H1 (cell line): ENCODE data around the gene TMEM163. TPM values are rescaled to one million over a fixed set of nuclear protein-coding genes. Genes with fewer than 3 reads are reported as not detected.

ENCODE experiments used
- CTCF ChIA-PET: fragments of 300-600 bp; sonication (Branson Sonifier 250); formaldehyde crosslinking; loops from one replicate; lab custom pipeline; 2021; ENCODE audit not compliant: partially characterized antibody; lab: Charles Lee
- POLR2A ChIA-PET: fragments of 300-600 bp; sonication (Branson Sonifier 250); formaldehyde crosslinking; loops from one replicate; lab custom pipeline; 2021; ENCODE audit warnings: inconsistent platforms; ENCODE audit not compliant: partially characterized antibody; lab: Charles Lee
- DNase-seq, 2 experiments: peaks; one replicate each; pipeline versions ENCODE4 v3.0.0 to v3.0.0-alpha.2; 2010 to 2022; ENCODE audit warnings: low spot score in 2 of 2, low read depth in 1 of 2, mixed read lengths in 1 of 2
- FAIRE-seq: peaks from 2 replicates; lab custom pipeline; 2011; peaks lifted over from hg19 to GRCh38; lab: Jason Lieb, UNC
- H2AFZ ChIP-seq: 2 replicates; pipeline ENCODE4 v1.8.1; 2012; ENCODE audit warnings: low read length, inconsistent platforms
- H2AK5ac ChIP-seq: 2 replicates; pipeline ENCODE4 v1.6.1; 2013; ENCODE audit warnings: low read depth, low read length
- H2BK120ac ChIP-seq: replicated peaks from 2 replicates; pipeline ENCODE3; 2013; ENCODE audit warnings: low read depth, low read length, inconsistent platforms
- H2BK12ac ChIP-seq: 2 replicates; pipeline ENCODE4 v1.6.1; 2013; ENCODE audit warnings: low read depth, low read length
- H2BK15ac ChIP-seq: 2 replicates; pipeline ENCODE4 v1.6.1; 2013; ENCODE audit warnings: low read length
- H2BK20ac ChIP-seq: 2 replicates; pipeline ENCODE4 v1.6.1; 2013; ENCODE audit warnings: low read length
- H2BK5ac ChIP-seq: 2 replicates; pipeline ENCODE4 v1.6.1; 2013; ENCODE audit warnings: low read depth, low read length
- H3K14ac ChIP-seq: 2 replicates; pipeline ENCODE4 v1.6.1; 2013; ENCODE audit warnings: inconsistent platforms; ENCODE audit not compliant: insufficient read length
- H3K18ac ChIP-seq: 2 replicates; pipeline ENCODE4 v1.6.1; 2013; ENCODE audit warnings: low read length; ENCODE audit errors: extremely low read depth
- H3K23ac ChIP-seq: 2 replicates; pipeline ENCODE4 v1.6.1; 2013; ENCODE audit warnings: inconsistent platforms; ENCODE audit not compliant: insufficient read length
- H3K23me2 ChIP-seq: 2 replicates; pipeline ENCODE4 v1.6.1; 2013; ENCODE audit warnings: low read depth, low read length
- H3K27ac ChIP-seq: 2 replicates; pipeline ENCODE4 v1.6.1; 2011; ENCODE audit warnings: low read depth, low read length, inconsistent platforms
- H3K27me3 ChIP-seq, 4 experiments: replicated peaks in 1 of 4; 1 replicate in 1 of 4; 2 replicates in 3 of 4; pipeline versions ENCODE4 v1.6.1 to v1.8.1; 2011 to 2013; ENCODE audit warnings: low read length in 3 of 4, mild to moderate bottlenecking in 3 of 4, inconsistent platforms in 2 of 4, mixed read lengths in 2 of 4, moderate library complexity in 1 of 4; ENCODE audit not compliant: control insufficient read depth in 3 of 4, insufficient read depth in 3 of 4; ENCODE audit errors: extremely low read depth in 1 of 4
- H3K36me3 ChIP-seq, 4 experiments: 2 replicates each; pipeline versions ENCODE4 v1.6.1 to v1.8.1; 2011 to 2013; ENCODE audit warnings: mild to moderate bottlenecking in 4 of 4, low read length in 3 of 4, moderate library complexity in 2 of 4, control low read depth in 1 of 4, inconsistent platforms in 1 of 4; ENCODE audit not compliant: insufficient read depth in 4 of 4, control insufficient read depth in 2 of 4
- H3K4ac ChIP-seq: replicated peaks from 2 replicates; pipeline ENCODE3; 2013; ENCODE audit warnings: low read length, low read depth, mixed read lengths, inconsistent platforms; ENCODE audit not compliant: insufficient read length
- H3K4me1 ChIP-seq, 4 experiments: replicated peaks in 1 of 4; 1 replicate in 1 of 4; 2 replicates in 3 of 4; pipeline versions ENCODE4 v1.6.1 to v1.8.1; 2011 to 2013; ENCODE audit warnings: low read length in 3 of 4, inconsistent platforms in 2 of 4, mixed read lengths in 1 of 4; ENCODE audit not compliant: insufficient read depth in 4 of 4, control insufficient read depth in 3 of 4
- H3K4me2 ChIP-seq, 2 experiments: 2 replicates each; pipeline versions ENCODE4 v1.6.1 to v1.8.1; 2011 to 2013; ENCODE audit warnings: low read depth in 2 of 2, low read length in 2 of 2, control low read depth in 1 of 2, inconsistent platforms in 1 of 2, mild to moderate bottlenecking in 1 of 2; ENCODE audit not compliant: insufficient read depth in 1 of 2
- H3K4me3 ChIP-seq, 4 experiments: fragments of 200-600, 300-600 bp in 1 of 4; sonication (generic), shearing (Covaris generic), sonication (Bioruptor Twin) in 1 of 4; 2 replicates each; pipeline versions ENCODE4 v1.5.1 to v1.8.1; 2011 to 2016; ENCODE audit warnings: low read length in 4 of 4, low read depth in 3 of 4, control low read depth in 2 of 4, inconsistent platforms in 2 of 4, mild to moderate bottlenecking in 2 of 4, mixed read lengths in 1 of 4, moderate library complexity in 1 of 4; ENCODE audit not compliant: insufficient read depth in 2 of 4; ENCODE audit errors: extremely low read depth in 1 of 4
- H3K56ac ChIP-seq: replicated peaks from 2 replicates; pipeline ENCODE3; 2013; ENCODE audit warnings: low read depth, mild to moderate bottlenecking, mixed read lengths, low read length, inconsistent platforms; ENCODE audit not compliant: insufficient read length
- H3K79me1 ChIP-seq: 2 replicates; pipeline ENCODE4 v1.6.1; 2013; ENCODE audit warnings: low read depth, low read length, control low read depth
- H3K79me2 ChIP-seq, 2 experiments: 2 replicates each; pipeline versions ENCODE4 v1.6.1 to v1.8.1; 2012 to 2013; ENCODE audit warnings: low read length in 2 of 2, mild to moderate bottlenecking in 2 of 2, inconsistent platforms in 1 of 2; ENCODE audit not compliant: insufficient read depth in 2 of 2, control insufficient read depth in 1 of 2
- H3K9ac ChIP-seq, 4 experiments: replicated peaks in 1 of 4; 1 replicate in 1 of 4; 2 replicates in 3 of 4; pipeline versions ENCODE4 v1.6.1 to v1.8.1; 2011 to 2013; ENCODE audit warnings: low read depth in 3 of 4, low read length in 3 of 4, control low read depth in 2 of 4, mild to moderate bottlenecking in 2 of 4, moderate library complexity in 2 of 4, inconsistent platforms in 1 of 4; ENCODE audit errors: extremely low read depth in 1 of 4
- H3K9me3 ChIP-seq, 2 experiments: 2 replicates each; pipeline versions ENCODE4 v1.6.1 to v1.8.1; 2012 to 2013; ENCODE audit warnings: mild to moderate bottlenecking in 2 of 2, moderate library complexity in 2 of 2, control low read depth in 1 of 2, inconsistent platforms in 1 of 2, low read depth in 1 of 2, low read length in 1 of 2, mixed read lengths in 1 of 2; ENCODE audit not compliant: insufficient read depth in 2 of 2
- H4K20me1 ChIP-seq, 2 experiments: replicated peaks in 1 of 2; 2 replicates each; pipeline versions ENCODE3 to v1.8.1; 2011 to 2013; ENCODE audit warnings: inconsistent platforms in 2 of 2, low read length in 2 of 2, mild to moderate bottlenecking in 1 of 2; ENCODE audit not compliant: insufficient read depth in 2 of 2, control insufficient read depth in 1 of 2
- H4K5ac ChIP-seq: 2 replicates; pipeline ENCODE4 v1.6.1; 2013; ENCODE audit warnings: low read length, low read depth, mixed read lengths, inconsistent platforms; ENCODE audit not compliant: insufficient read length
- H4K8ac ChIP-seq: 2 replicates; pipeline ENCODE4 v1.8.0; 2013; ENCODE audit warnings: mild to moderate bottlenecking, moderate library complexity, low read length, inconsistent platforms; ENCODE audit not compliant: insufficient read depth; ENCODE audit errors: extremely low read depth
- H4K91ac ChIP-seq: replicated peaks from 2 replicates; pipeline ENCODE3; 2013; ENCODE audit warnings: low read length, mixed read lengths, inconsistent platforms; ENCODE audit not compliant: insufficient read length
- CBX5 ChIP-seq: fragments of 300-800, 300-1000 bp; sonication (generic); IDR thresholded peaks from 2 replicates; pipeline ENCODE4 v1.7.1; 2016; ENCODE audit warnings: antibody characterized with exemption, low read length, low read depth
- CBX8 ChIP-seq: fragments of 300-800, 300-1000 bp; sonication (generic); IDR thresholded peaks from 2 replicates; pipeline ENCODE4 v1.7.1; 2016; ENCODE audit warnings: low read depth, low read length, borderline replicate concordance
- CHD2 ChIP-seq: IDR thresholded peaks from 2 replicates; pipeline ENCODE4 v1.6.1; 2012; ENCODE audit warnings: low read length, improper control_type of control experiment
- CTCF ChIP-seq, 3 experiments: IDR thresholded peaks; 1 replicate in 2 of 3; 2 replicates in 1 of 3; pipeline versions ENCODE4 v1.5.1 to v1.6.1; 2011; ENCODE audit warnings: low read length in 3 of 3, mild to moderate bottlenecking in 3 of 3, inconsistent platforms in 2 of 3, low read depth in 1 of 3, moderate library complexity in 1 of 3; ENCODE audit not compliant: insufficient read depth in 1 of 3; ENCODE audit errors: control extremely low read depth in 1 of 3
- EZH2 ChIP-seq: fragments of 200-600 bp; sonication (generic); IDR thresholded peaks from 2 replicates; pipeline ENCODE4 v1.7.1; 2012; ENCODE audit warnings: low read depth, mild to moderate bottlenecking, moderate library complexity, low read length, inconsistent platforms; ENCODE audit not compliant: severe bottlenecking
- HDAC2 ChIP-seq, 2 experiments: fragments of 300-600 bp in 1 of 2; sonication (generic) in 1 of 2; IDR thresholded peaks; 2 replicates each; pipeline ENCODE4 v1.6.1; 2011 to 2012; ENCODE audit warnings: low read depth in 2 of 2, low read length in 2 of 2, mild to moderate bottlenecking in 2 of 2, moderate library complexity in 2 of 2, borderline replicate concordance in 1 of 2, inconsistent platforms in 1 of 2
- RNF2 ChIP-seq: fragments of 200-900, 300-1000 bp; sonication (generic); IDR thresholded peaks from 2 replicates; pipeline ENCODE4 v1.7.1; 2016; ENCODE audit warnings: borderline replicate concordance, low read depth, mild to moderate bottlenecking, antibody characterized with exemption, low read length; ENCODE audit not compliant: poor library complexity, severe bottlenecking; ENCODE audit errors: missing control alignments
- RXRA ChIP-seq: IDR thresholded peaks from 2 replicates; pipeline ENCODE4 v1.6.1; 2011; ENCODE audit warnings: low read depth, mild to moderate bottlenecking, low read length, moderate library complexity; ENCODE audit not compliant: insufficient read depth
- SP1 ChIP-seq: IDR thresholded peaks from 2 replicates; pipeline ENCODE4 v1.6.1; 2011; ENCODE audit warnings: low read depth, low read length
- SP4 ChIP-seq: IDR thresholded peaks from 2 replicates; pipeline ENCODE4 v1.6.1; 2012; ENCODE audit warnings: low read length, inconsistent platforms
- TAF7 ChIP-seq: optimal IDR thresholded peaks from 2 replicates; pipeline ENCODE3; 2011; ENCODE audit warnings: low read depth, mild to moderate bottlenecking, inconsistent platforms, low read length, moderate library complexity, borderline replicate concordance
- WGBS, 2 experiments: shearing (Covaris generic) in 1 of 2; methylation state at CpG; one replicate each; pipeline versions ENCODE4 v1.1.6 to v1.1.7; 2013 to 2015; ENCODE audit warnings: low lambda C conversion rate in 2 of 2, mixed read lengths in 2 of 2, inconsistent platforms in 1 of 2, low coverage in 1 of 2, missing lambda C conversion rate in 1 of 2; ENCODE audit not compliant: insufficient replicate concordance in 2 of 2, insufficient coverage in 1 of 2, insufficient read length in 1 of 2; ENCODE audit errors: extremely low coverage in 1 of 2, missing lambda C conversion rate in 1 of 2; 5-methylcytosine and 5-hydroxymethylcytosine counted together
- polyA plus RNA-seq, 7 experiments: library from polyadenylated mRNA; depleted of rRNA in 3 of 7; stranded (reverse) in 5 of 7; unstranded in 2 of 7; fragments of >200 nt in 5 of 7; fragments of 200-250 nt in 2 of 7; gene quantifications; 1 replicate in 5 of 7; 2 replicates in 1 of 7; 4 replicates in 1 of 7; pipeline versions ENCODE4 v1.2.1 to v1.2.3, GENCODE V29; 2011 to 2013; ENCODE audit warnings: missing spikeins in 2 of 7, mixed read lengths in 2 of 7
- total RNA-seq: library from RNA; stranded (reverse); fragmentation: NEBNext Ultra II Directional; extraction: Animal tissue kit (Norgen Biotek cat#: 25700); gene quantifications from 2 replicates; pipeline ENCODE4 v1.2.1, GENCODE V29; 2021

Gene TMEM163
- total and polyA plus RNA-seq, 2 of the 8 experiments (the other 6 are each of a cell fraction or from before 2014, with no cell fraction given): 2.8 to 3.2 TPM

GRCh38 chr2:134513465-134513804, 205.4 kb downstream of the TMEM163 start:
- no peak overlapping the region for H2AFZ ChIP-seq
- ChIA-PET POLR2A (no interaction called here), CTCF (interaction anchor here (0.8 to 1.7 kb wide), 6 partner anchors 14 to 190 kb away, joined by 3 to 4 read pairs (median 4); no protein-coding TSS in a partner anchor)
- TF ChIP-seq SP4 (no peak), SP1 (no peak), RXRA (no peak), CBX8 (no peak), CHD2 (no peak), RNF2 (no peak), CTCF (IDR thresholded peaks at IDR 0.05; ENCODE audit: control extremely low read depth in 1 of 3, insufficient read depth in 1 of 3, low read depth in 1 of 3, low read length in 3 of 3) (no peak), TAF7 (no peak), EZH2 (no peak), CBX5 (no peak), HDAC2 (IDR thresholded peaks at IDR 0.05; ENCODE audit: borderline replicate concordance in 1 of 2, low read depth in 2 of 2, low read length in 2 of 2) (no peak)

More at GRCh38 chr2:134513465-134513804, 205.4 kb downstream of the TMEM163 start:
- H3K36me3 ChIP-seq: no peaks in the 10 kb centered on the region
- H2BK15ac ChIP-seq: no peak overlapping the region
- no peaks in the 10 kb centered on the region for H3K9me3 ChIP-seq
- FAIRE-seq: no peak
- no peaks in the 10 kb centered on the region; the same call in none of the 2 replicates for H3K79me1 ChIP-seq
- H3K14ac ChIP-seq: no peak overlapping the region
- H3K27me3 ChIP-seq: no peaks in the 10 kb centered on the region; a peak in 1 of 7 replicates
- no peak overlapping the region for H3K56ac ChIP-seq
- no peak overlapping the region for H4K8ac ChIP-seq
- no peak overlapping the region for H2BK120ac ChIP-seq
- WGBS, 2 experiments: 94% methylated on average over 5 of the region's 5 CpGs; no CpG with 5 or more reads in 1 of the 2 experiments
- no peak overlapping the region for H3K4me2 ChIP-seq
- no peak overlapping the region for H3K18ac ChIP-seq
- DNase-seq: no peak
- no peak overlapping the region for H2BK5ac ChIP-seq
- H2BK20ac ChIP-seq: no peak overlapping the region
- no peak overlapping the region for H3K4ac ChIP-seq
- H4K91ac ChIP-seq: no peak overlapping the region
- H2BK12ac ChIP-seq: no peak overlapping the region
- H4K5ac ChIP-seq: no peak overlapping the region
- no peaks in the 10 kb centered on the region for H3K79me2 ChIP-seq
- no peaks in the 10 kb centered on the region for H4K20me1 ChIP-seq
- H3K27ac ChIP-seq: no peak overlapping the region
- H3K9ac ChIP-seq: no peak overlapping the region
- peaks cover 3% of the 10 kb centered on the region; the same call in 1 of the 2 replicates for H3K23me2 ChIP-seq
- H3K23ac ChIP-seq: no peak overlapping the region
- peaks cover 0 to 3% (median under 1%) of the 10 kb centered on the region in 4 experiments; a peak in 2 of 7 replicates for H3K4me1 ChIP-seq
- no peak overlapping the region for H2AK5ac ChIP-seq
- H3K4me3 ChIP-seq: no peak overlapping the region
